NCI-H82 treated with DMSO at 0.1 percent for 48 hours (cell line): ENCODE results near the gene IL6ST.

Source experiments
- DNase-seq: peaks from one replicate; lab custom pipeline; 2025; ENCODE audit not compliant: unreplicated experiment; lab: John Stamatoyannopoulos, UW

IL6ST gene

GRCh38 chr5:55923177-55923771 lies 71.5 kb downstream of the IL6ST start:
- no peak for DNase-seq

- DNase-seq, result no peak
These were observed 73.1 kb downstream of the IL6ST start for GRCh38 chr5:55921617-55922016.

GRCh38 chr5:55920784-55921183 lies 74.0 kb downstream of the IL6ST start:
- DNase-seq, result no peak

- DNase-seq, result no peak
These were observed 75.1 kb downstream of the IL6ST start for GRCh38 chr5:55919625-55920024.

- no peak for DNase-seq
These were observed 76.4 kb downstream of the IL6ST start for GRCh38 chr5:55918087-55919035.

- DNase-seq, result no peak
These were observed 77.2 kb downstream of the IL6ST start for GRCh38 chr5:55917402-55918086.

GRCh38 chr5:55916986-55917385 lies 77.8 kb downstream of the IL6ST start:
- DNase-seq, result no peak

GRCh38 chr5:55915783-55916182 lies 79.0 kb downstream of the IL6ST start:
- no peak for DNase-seq

GRCh38 chr5:55914971-55915370 lies 79.8 kb downstream of the IL6ST start:
- no peak for DNase-seq

- DNase-seq, result no peak
These were observed 81.0 kb downstream of the IL6ST start for GRCh38 chr5:55913466-55914413.

- DNase-seq, result no peak
These were observed 82.7 kb downstream of the IL6ST start for GRCh38 chr5:55911784-55912653.

- DNase-seq, result no peak
These were observed 86.0 kb downstream of the IL6ST start for GRCh38 chr5:55908804-55909203.

- DNase-seq, result no peak
These were observed 86.8 kb downstream of the IL6ST start for GRCh38 chr5:55907927-55908326.

GRCh38 chr5:55905251-55905650 lies 89.5 kb downstream of the IL6ST start:
- DNase-seq, result no peak

GRCh38 chr5:55904152-55904551 lies 90.6 kb downstream of the IL6ST start:
- DNase-seq, result no peak

- no peak for DNase-seq
These were observed 91.6 kb downstream of the IL6ST start for GRCh38 chr5:55903121-55903701.

GRCh38 chr5:55902696-55903095 lies 92.1 kb downstream of the IL6ST start:
- DNase-seq, result no peak

GRCh38 chr5:55900776-55901175 lies 94.0 kb downstream of the IL6ST start:
- no peak for DNase-seq

- DNase-seq, result no peak
These were observed 94.7 kb downstream of the IL6ST start for GRCh38 chr5:55900068-55900467.
